ENCODE data around the gene SYNGR3. TPM values are rescaled to one million over a fixed set of nuclear protein-coding genes. Genes with fewer than 3 reads are reported as not detected.

Gene SYNGR3
- total RNA-seq, 1 experiment from 2014 or later, result 11.9 TPM

DNA sequence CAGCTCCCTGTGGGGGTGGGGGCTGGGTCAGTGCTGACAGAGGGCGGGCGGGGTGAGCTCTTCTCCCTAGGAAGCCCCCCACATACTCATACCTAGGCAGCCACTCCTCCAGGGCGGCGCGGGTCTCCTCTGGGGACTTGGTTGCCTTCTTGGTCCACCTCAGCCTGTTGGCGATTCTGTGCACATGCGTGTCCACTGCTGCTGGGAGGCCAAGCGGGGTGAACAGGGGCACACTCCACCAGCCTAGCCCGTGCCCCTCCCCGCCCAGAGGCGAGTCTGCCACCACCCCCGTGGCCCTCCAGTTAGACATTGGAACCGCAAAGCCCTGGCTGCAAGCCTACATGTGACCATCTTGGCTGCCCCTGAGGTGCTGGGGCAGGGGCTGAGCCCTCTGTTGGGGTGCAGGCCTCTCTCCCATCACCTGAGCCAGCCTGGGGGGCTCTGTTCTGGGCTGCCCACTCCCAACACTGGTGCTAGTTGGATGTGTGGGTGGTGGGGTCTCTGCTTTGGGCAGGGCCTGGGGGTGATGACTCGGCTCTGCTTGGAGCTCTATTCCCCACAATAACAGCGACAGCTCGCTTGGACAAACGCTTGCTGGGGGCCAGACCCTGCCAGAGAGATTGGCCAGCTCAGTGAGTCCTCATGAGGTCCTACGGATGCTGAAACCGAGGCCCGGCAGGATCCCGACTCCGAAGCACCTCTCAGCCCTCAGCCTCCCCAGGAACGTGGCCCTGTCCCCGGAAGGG lies 50.4 kb downstream of the SYNGR3 start:
- Histone ChIP-seq H3K23ac (ENCODE audit: insufficient read length, low read depth, low read length) (no peak overlapping the region), H2AFZ (ENCODE audit: low read length) (no peak overlapping the region), H3K14ac (ENCODE audit: insufficient read depth, low read length) (no peak overlapping the region), H3K79me2 (ENCODE audit: insufficient read depth, low read length) (no peaks in the 10 kb centered on the region), H3K18ac (ENCODE audit: insufficient read length, low read depth, low read length) (no peak overlapping the region), H3K79me1 (ENCODE audit: insufficient read depth, low read depth, low read length, poor library complexity, severe bottlenecking) (no peaks in the 10 kb centered on the region), H4K8ac (replicated peaks; ENCODE audit: insufficient read length, low read depth, low read length) (no peak overlapping the region), H3K27ac (ENCODE audit: insufficient read length, low read depth, low read length) (no peak overlapping the region), H3K4me2 (ENCODE audit: insufficient read depth, insufficient read length, low read length) (no peak overlapping the region), H2AK5ac (ENCODE audit: insufficient read length, low read length) (no peak overlapping the region), H4K91ac (ENCODE audit: insufficient read length, low read depth, low read length) (no peak overlapping the region), H3K56ac (ENCODE audit: insufficient read length, low read depth, low read length) (no peak overlapping the region), H3K4me1 (ENCODE audit: insufficient read depth, low read length) (no peaks in the 10 kb centered on the region), H2BK5ac (ENCODE audit: insufficient read length, low read length) (no peak overlapping the region), H2BK120ac (ENCODE audit: low read depth, low read length, poor library complexity, severe bottlenecking) (no peak overlapping the region), H3T11ph (ENCODE audit: low read length) (no peak overlapping the region), H4K20me1 (ENCODE audit: control insufficient read depth, insufficient read depth, insufficient read length) (no peaks in the 10 kb centered on the region), H2BK12ac (ENCODE audit: insufficient read length, low read depth, low read length) (no peak overlapping the region), H3K23me2 (ENCODE audit: insufficient read length, low read depth, low read length, poor library complexity, severe bottlenecking) (no peaks in the 10 kb centered on the region), H3K4ac (ENCODE audit: low read depth, low read length) (no peak overlapping the region), H4K5ac (ENCODE audit: insufficient read length, low read depth, low read length) (no peak overlapping the region), H2BK20ac (ENCODE audit: low read depth, low read length, poor library complexity, severe bottlenecking) (no peak overlapping the region), H3K27me3 (ENCODE audit: insufficient read depth, low read length) (no peaks in the 10 kb centered on the region), H3K9me3 (ENCODE audit: control insufficient read depth, low read depth, low read length) (no peaks in the 10 kb centered on the region), H2BK15ac (ENCODE audit: low read depth, low read length) (no peak overlapping the region), H3K9ac (ENCODE audit: extremely low read depth, insufficient read length, low read length) (no peak overlapping the region)
- Mint-ChIP-seq H3K36me3 (ENCODE audit: insufficient read depth in 1 of 3, low read depth in 3 of 3) (peaks cover 2 to 5% (median 3%) of the 10 kb centered on the region in 3 experiments; a peak in 5 of 7 replicates), H3K4me1 (peaks cover 4 to 11% of the 10 kb centered on the region in 2 experiments; a peak in 3 of 4 replicates), H3K27me3 (ENCODE audit: low read depth) (no peaks in the 10 kb centered on the region), H3K9me3 (no peaks in the 10 kb centered on the region), H3K27ac (no peak overlapping the region), H3K4me3 (no peak overlapping the region)
- WGBS (ENCODE audit: extremely low coverage, insufficient read length, low lambda C conversion rate), result no CpG with 5 or more reads among the region's 24 CpGs
- TF ChIP-seq, protein P1, sequence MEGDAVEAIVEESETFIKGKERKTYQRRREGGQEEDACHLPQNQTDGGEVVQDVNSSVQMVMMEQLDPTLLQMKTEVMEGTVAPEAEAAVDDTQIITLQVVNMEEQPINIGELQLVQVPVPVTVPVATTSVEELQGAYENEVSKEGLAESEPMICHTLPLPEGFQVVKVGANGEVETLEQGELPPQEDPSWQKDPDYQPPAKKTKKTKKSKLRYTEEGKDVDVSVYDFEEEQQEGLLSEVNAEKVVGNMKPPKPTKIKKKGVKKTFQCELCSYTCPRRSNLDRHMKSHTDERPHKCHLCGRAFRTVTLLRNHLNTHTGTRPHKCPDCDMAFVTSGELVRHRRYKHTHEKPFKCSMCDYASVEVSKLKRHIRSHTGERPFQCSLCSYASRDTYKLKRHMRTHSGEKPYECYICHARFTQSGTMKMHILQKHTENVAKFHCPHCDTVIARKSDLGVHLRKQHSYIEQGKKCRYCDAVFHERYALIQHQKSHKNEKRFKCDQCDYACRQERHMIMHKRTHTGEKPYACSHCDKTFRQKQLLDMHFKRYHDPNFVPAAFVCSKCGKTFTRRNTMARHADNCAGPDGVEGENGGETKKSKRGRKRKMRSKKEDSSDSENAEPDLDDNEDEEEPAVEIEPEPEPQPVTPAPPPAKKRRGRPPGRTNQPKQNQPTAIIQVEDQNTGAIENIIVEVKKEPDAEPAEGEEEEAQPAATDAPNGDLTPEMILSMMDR (conservative IDR thresholded peaks at IDR 0.05), result no peak
- no peak for DNase-seq
